Fibroblast of peridontal ligament (primary cell): ENCODE results near the gene GREB1.

Experiments
- DNase-seq: peaks from one replicate; pipeline ENCODE4 v3.0.0-alpha.2; 2010; ENCODE audit errors: extremely low read depth

The GREB1 gene

GRCh38 chr2:11540148-11540995 lies 6.5 kb downstream of the GREB1 start:
- DNase-seq, result no peak

GRCh38 chr2:11540996-11541692 lies 7.3 kb downstream of the GREB1 start:
- no peak for DNase-seq

GRCh38 chr2:11541693-11542274 lies 7.9 kb downstream of the GREB1 start:
- no peak for DNase-seq

DNA sequence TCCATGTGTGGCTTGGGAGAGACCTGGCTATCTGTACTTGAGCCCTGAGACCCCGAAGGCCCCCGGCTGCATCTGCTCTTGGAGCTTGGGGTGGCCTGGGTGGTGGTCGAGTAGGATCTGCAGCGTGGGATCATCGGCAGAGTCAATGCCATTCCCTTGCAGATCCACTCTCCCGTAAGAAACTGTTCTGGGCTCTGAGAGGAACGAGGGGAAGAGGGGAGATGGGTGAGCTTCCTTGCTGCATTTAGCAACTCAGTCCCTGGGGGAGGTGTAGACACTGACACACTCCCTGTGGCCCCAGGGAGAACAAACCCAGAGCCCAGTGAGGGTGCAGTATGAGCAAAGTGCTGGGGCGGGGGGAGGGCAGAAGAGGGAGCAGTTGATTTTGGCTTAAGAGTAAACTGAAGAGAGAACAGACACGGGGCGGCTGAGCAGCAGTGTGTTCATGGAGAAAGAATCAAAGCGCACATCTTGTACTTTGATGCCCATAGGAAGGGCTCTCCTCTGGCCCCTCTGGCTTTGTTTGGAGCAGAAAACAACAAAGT lies 8.5 kb downstream of the GREB1 start:
- no peak for DNase-seq

GRCh38 chr2:11543337-11544216 lies 9.7 kb downstream of the GREB1 start:
- DNase-seq, result no peak

DNA sequence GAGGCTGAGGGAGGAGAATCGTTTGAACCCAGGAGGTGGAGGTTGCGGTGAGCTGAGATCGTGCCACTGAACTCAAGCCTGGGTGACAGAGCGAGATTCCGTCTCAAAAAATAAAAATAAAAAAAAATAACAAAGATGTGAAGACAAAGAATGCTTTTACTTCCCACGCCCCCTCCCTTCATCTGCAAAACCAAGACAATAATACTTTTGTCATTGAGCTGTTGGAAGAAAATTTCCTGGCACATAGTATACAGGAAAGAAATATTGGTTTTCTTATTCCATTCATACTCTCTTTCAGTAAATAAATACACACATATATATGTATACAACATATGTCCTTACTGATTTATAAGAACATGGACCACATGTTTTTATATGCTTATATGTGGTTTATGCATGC lies 12.2 kb downstream of the GREB1 start:
- DNase-seq, result no peak

GRCh38 chr2:11547912-11548497 lies 14.2 kb downstream of the GREB1 start:
- no peak for DNase-seq

DNA sequence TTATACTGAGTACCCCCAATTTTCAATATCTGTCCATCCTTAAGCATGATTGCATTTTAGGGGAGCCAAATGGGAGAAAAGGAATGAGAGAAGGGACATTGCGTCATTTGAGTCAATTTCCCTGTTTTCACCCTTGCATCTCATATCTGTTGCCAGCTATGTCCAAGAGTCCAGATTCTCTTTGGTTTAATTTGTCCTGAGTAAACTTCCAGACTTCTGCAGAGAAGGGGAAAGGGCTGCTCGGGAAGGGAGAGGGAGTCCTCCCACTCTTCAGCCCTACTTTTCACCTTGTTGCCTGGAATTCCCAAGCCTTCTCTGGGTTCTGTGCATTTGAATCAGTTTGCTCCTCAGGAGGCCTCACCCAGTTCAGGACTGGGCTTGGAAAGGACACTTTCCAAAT lies 16.5 kb downstream of the GREB1 start:
- no peak for DNase-seq

DNA sequence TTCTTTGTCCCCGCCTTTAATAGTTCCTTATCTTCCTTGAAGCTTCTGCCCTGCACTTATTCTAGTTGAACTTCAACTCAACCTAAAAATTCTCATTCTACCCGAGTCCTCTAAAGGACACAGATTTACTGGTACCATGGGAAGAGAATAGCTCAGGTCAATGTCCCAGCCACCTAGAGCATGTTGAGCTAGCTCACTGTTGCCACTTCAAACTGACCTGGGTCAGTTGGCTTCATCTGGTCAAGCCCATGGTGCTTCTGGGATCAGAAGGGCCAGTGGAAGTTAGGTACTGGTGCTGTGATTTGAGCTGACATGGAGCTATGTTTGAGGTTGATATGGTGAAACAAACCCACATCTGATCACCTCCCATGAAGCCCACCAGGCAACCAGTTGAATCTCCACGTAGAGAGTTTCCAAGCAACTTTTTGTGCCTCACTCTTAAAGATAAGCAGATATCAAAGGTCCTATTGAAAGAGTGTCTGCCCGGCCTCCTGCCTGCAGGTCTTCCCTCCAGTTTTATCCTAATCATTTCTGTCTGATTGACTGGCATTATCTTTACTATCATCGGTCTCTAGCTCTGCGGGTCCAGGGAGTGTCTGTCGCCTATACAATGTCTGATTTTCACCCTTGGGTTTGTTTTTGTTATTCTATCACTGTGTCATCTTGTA lies 17.2 kb downstream of the GREB1 start:
- no peak for DNase-seq

DNA sequence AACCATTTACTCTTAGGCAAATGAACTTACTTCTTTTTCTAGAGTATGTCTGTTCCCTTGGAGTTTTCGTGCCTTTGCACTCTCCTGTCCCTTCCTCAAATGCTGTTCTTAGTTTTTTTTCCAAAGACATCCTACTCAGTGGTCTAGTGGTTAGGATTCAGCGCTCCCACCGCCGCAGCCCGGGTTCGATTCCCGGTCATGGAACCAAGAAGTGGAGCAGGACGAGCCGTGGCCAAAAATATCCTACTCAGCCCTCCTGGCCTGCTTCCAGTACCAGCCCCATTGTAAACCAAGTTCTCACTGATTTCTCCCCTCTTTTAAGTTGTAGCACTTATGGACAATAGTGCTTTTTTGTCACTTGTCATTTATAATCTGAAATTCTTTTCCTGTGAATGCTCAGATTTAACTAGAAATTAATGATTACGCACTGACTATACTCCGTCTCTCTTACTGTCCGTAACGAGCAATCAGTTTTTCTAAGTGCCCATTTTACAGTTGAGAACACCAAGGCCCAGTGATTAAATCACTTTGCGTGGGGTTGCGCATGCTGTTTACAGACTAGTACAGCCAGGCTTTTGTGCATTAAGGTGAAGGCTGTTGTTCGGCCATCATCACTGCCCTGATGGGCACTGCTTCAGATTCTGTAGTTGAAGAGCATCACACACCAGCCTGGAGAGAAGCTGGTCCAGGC lies 17.9 kb downstream of the GREB1 start:
- DNase-seq, result no peak

- no peak for DNase-seq
These were observed 18.4 kb downstream of the GREB1 start for GRCh38 chr2:11552260-11552638.

DNA sequence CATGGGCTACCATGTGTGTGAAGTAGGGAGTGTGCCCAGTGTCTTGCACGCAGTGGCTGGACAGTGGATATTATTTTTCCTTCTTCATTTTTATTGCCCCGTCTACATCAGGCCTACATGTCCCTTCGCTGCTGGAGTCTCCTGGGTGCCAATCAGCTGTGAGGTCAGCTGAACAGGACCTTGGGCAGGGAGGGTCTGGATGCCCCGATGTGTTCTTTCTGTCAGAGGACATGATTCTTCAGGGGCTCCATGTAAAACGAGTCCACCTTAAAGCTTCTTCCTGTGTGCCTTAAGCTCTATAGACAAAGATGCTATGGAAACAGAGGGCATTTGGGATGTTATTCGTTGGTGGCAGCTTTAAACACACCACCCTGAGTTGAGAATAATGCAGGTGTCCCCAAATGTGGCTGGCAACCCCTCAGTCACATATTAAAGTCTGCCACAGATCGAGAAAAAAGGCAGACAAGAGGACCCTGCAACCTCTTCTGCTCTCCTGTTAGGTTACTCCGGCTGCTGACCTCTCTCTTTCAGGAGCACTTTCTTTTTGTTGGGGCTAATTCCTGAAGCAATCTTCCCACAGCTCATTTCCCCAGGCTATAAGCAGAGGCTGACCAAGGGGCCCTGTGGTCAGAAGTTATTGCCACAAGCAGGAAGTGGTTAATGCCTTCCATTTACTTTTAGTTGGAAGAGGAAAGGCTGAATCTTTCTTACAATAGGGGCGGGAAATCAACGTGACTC lies 20.0 kb downstream of the GREB1 start:
- DNase-seq, result no peak

GRCh38 chr2:11554399-11554716 lies 20.5 kb downstream of the GREB1 start:
- DNase-seq, result no peak

DNA sequence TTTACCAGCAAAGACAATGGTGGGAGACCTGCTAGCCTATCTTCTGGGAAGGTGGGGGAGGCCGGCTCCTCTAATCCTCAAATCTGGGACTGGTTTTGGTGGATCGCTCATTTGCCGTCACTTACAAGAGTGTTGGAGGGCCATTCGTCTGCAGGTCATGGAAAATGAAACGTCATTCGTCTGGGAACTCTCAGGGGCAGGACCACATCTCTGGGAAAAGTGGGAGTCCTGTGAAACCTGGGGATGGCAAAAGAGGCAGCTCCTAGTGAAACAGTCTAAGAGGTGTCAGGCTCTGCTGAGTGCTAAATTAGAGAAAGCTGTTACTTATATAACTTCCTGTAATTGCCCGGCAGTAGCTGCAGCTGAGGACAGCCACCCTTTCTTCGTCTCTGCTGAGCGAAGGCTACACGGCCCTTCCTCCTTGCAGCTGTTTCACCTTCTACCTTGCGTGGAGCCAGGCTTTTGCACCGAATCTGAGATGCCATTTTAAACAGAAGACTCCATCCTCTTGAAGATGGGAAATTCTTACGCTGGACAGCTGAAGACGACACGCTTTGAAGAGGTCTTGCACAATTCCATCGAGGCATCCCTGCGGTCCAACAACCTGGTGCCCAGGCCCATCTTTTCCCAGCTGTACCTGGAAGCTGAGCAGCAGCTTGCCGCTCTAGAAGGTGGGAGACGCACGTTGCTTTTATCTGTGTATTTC lies 22.4 kb downstream of the GREB1 start:
- no peak for DNase-seq

DNA sequence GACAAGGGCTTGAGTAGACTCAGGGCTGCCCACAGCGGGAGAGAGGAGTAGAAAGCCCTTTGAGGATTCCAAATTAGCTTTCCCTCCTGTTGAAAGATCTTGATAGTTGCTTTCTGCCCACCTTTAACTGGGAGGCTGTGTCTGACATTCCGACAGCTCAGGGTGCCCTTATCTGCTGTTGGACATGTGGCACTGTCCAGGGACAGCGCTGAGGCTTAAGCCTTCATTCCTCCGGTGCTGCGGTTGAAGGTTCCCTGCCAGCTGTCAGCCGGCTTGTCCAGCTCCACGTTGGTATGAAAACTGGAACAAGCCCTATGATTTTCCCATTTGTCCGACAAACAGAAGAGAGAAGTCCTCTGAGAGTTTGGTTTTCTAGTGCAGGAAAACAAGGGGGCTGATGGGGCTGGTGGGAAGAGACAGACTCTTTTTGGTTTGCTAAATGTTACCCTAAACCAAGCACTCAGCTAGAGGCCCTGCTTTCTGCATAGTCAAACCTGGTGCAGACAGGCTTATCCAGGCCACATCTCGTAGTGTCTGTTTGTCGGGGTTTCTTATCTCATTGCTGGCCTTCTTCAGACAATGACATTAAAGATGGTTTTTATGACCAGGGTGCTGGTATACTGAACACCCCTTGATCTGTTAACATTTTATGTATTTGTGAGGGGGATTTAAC lies 24.5 kb downstream of the GREB1 start:
- DNase-seq, result no peak

DNA sequence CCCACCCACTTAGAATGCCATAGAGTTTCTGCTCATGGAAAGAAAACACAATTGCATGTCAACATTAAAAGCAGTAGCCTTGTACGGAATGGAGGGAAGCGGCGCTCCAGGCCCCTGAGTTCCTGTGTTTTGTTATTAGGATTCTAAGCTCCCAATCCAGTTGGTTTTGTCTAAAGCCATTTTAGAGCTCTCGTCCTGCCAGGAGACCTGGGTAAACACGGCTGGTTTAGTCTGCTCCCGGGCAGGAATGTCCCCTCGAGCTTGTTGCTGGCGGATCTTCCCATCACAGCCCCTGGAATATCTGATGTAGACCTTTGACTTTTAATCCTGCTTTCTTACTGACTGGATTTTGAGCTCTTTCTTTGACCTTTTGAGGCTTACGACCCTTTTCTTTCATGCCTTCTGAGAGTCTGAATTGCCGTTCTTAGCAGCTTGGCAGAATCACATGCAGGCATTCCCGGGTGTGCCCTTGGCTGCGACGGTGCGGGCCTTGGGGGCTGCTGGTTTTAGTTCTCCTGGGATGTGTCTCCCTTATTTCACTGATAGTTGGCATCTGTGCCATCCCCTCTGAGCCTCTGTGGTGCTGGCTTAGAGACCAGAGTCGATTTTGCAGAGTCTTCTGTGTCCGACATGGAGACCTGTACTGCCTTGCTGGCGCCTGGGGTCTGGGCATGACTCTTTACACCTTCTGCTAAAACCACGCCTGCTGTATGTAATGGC lies 25.4 kb downstream of the GREB1 start:
- no peak for DNase-seq

DNA sequence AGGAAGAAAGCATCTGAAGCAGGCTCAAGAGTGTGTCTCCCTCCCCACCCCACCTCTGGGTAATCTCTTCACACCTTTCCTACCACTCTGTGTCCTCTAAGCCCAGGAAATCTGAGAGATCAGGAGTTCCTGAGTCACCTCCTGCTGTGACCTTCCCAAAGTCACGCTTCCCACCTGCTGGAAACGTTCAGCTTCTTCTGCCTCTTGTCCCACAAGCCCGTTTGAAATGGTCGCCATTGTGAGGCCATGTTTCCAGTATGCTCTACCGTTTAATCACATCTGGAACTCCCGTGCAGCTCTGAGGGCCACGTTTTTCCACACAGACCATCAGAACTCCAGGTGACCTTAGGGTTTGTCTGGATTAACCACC lies 25.9 kb downstream of the GREB1 start:
- no peak for DNase-seq

DNA sequence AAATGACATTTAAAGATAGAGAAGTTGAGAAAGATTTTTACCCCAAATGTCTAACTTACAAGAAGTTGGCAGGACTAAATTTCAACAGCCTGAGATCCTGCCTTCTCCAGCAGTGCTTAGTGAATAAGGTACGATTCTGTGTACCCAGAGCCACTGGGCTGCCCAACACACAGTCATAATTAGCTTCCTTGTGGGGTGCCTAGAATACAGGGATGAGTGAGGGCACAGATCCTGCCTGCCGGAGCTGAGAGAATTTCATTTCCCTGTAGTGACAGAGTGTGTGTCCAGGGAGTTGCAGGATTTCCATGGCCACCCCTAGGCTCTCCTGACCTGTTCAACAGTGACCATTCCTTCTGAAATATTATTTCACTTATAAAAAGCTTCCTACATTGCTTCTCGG lies 27.0 kb downstream of the GREB1 start:
- no peak for DNase-seq
